Stomach (tissue), 9 donors: ENCODE results near the gene ALKBH7. TPM values are rescaled to one million over a fixed set of nuclear protein-coding genes. Genes with fewer than 3 reads are reported as not detected.
"Not testable (repeated sequence)": the region's sequence is repeated elsewhere in the genome, so short reads cannot be mapped to it uniquely, and the experiment has no call there.

Experiments
- DNase-seq, 2 donors: peaks; one replicate each; pipeline versions ENCODE4 v3.0.0 to v3.0.0-alpha.2; 2013 to 2019
- H3K27ac ChIP-seq, 5 donors: fragments of 200-600 bp in 4 of 5; sonication (generic) in 4 of 5; one replicate each; pipeline ENCODE4 v1.5.1; 2013 to 2019; ENCODE audit warnings: mild to moderate bottlenecking in 1 of 5, moderate library complexity in 1 of 5
- H3K27me3 ChIP-seq, 3 donors: fragments of 200-600 bp; sonication (generic); one replicate each; pipeline ENCODE4 v1.5.1; 2017 to 2019; ENCODE audit warnings: mixed run types in 1 of 3
- H3K36me3 ChIP-seq, 4 donors: fragments of 200-600 bp; sonication (generic); 1 replicate in 3 of 4; 2 replicates in 1 of 4; pipeline ENCODE4 v1.5.1; 2016 to 2019
- H3K4me1 ChIP-seq, 4 donors: fragments of 200-600 bp; sonication (generic); one replicate each; pipeline ENCODE4 v1.5.1; 2016 to 2019
- H3K4me3 ChIP-seq, 4 donors: fragments of 200-600 bp; sonication (generic) in 3 of 4; one replicate each; pipeline ENCODE4 v1.5.1; 2016 to 2019; ENCODE audit warnings: mild to moderate bottlenecking in 1 of 4
- H3K9me3 ChIP-seq, 4 donors: fragments of 200-600 bp; sonication (generic); one replicate each; pipeline ENCODE4 v1.5.1; 2016 to 2019
- CTCF ChIP-seq, 7 experiments: fragments of 450-650 bp in 4 of 7; fragments of 200-600 bp in 3 of 7; sonication (generic) in 3 of 7; IDR thresholded peaks; one replicate each; pipeline ENCODE4 v1.5.1; 2016 to 2019; ENCODE audit warnings: antibody characterized with exemption in 7 of 7, control low read depth in 2 of 7, mild to moderate bottlenecking in 1 of 7
- EP300 ChIP-seq: sonication (generic); formaldehyde crosslinking; IDR thresholded peaks from one replicate; pipeline ENCODE4 v1.6.1; 2017; ENCODE audit warnings: antibody characterized with exemption
- POLR2A ChIP-seq, 4 donors: fragments of 450-650 bp; IDR thresholded peaks; one replicate each; pipeline ENCODE4 v1.6.1; 2016; ENCODE audit warnings: antibody characterized with exemption in 4 of 4, control low read depth in 2 of 4, mild to moderate bottlenecking in 1 of 4, moderate library complexity in 1 of 4
- POLR2AphosphoS5 ChIP-seq, 3 donors: sonication (generic); formaldehyde crosslinking; IDR thresholded peaks; one replicate each; pipeline ENCODE4 v1.6.1; 2016; ENCODE audit warnings: antibody characterized with exemption in 3 of 3
- WGBS, 5 donors: extraction: QIAGEN DNeasy Blood & Tissue Kit in 3 of 5; methylation state at CpG; one replicate each; pipeline versions ENCODE4 v1.1.5 to v1.1.7; 2013 to 2018; 5-methylcytosine and 5-hydroxymethylcytosine counted together
- intact Hi-C: fragments of 100-400 bp; cut with DNase I; formaldehyde crosslinking; loops from one replicate; pipeline ENCODE4 v1.15.1; 2023; ENCODE audit warnings: low total_unique reads
- polyA plus RNA-seq, 3 donors: library from polyadenylated mRNA; stranded (reverse); fragments of 200-250 nt; gene quantifications; one replicate each; pipeline ENCODE4 v1.2.3, GENCODE V29; 2013
- total RNA-seq, 5 donors: library from RNA; depleted of rRNA; stranded (reverse); fragments of >200 nt; gene quantifications; one replicate each; pipeline versions ENCODE4 v1.1.0 to v1.2.3, GENCODE V29; 2014 to 2016
- donor health status: healthy with polysubstance abuse.
- donor health status: Bipolar disorder and iron deficiency.
- donor health status: healthy.

ALKBH7 gene
- total and polyA plus RNA-seq, 8 donors = 5.3 to 138 (median 64.3) TPM

GRCh38 chr19:6350688-6351087 is 21.9 kb upstream of the ALKBH7 start:
- Histone ChIP-seq H3K4me3 (no peak overlapping the region), H3K36me3 (no peaks in the 10 kb centered on the region), H3K27me3 (no peaks in the 10 kb centered on the region), H3K27ac (no peak overlapping the region), H3K9me3 (peaks cover 0 to 4% (median 0%) of the 10 kb centered on the region in 4 donors), H3K4me1 (no peaks in the 10 kb centered on the region)
- no peak for TF ChIP-seq EP300
- no peak for TF ChIP-seq POLR2AphosphoS5 (IDR thresholded peaks at IDR 0.05)
- TF ChIP-seq POLR2A (IDR thresholded peaks at IDR 0.05) = no peak
- no peak for TF ChIP-seq CTCF (IDR thresholded peaks at IDR 0.05)
- no peak for DNase-seq
- WGBS, 5 donors = 30 to 60% (median 57%) methylated on average over 2 of the region's 2 CpGs
- intact Hi-C loops = no loop called here

- Histone ChIP-seq H3K27ac (no peak overlapping the region), H3K4me1 (no peaks in the 10 kb centered on the region), H3K36me3 (no peaks in the 10 kb centered on the region), H3K27me3 (no peaks in the 10 kb centered on the region), H3K4me3 (no peak overlapping the region), H3K9me3 (peaks cover 0 to 4% (median 0%) of the 10 kb centered on the region in 4 donors)
- 77 to 88% (median 86%) methylated on average over 2 of the region's 2 CpGs for WGBS, 5 donors
- TF ChIP-seq CTCF (IDR thresholded peaks at IDR 0.05) = no peak
- TF ChIP-seq POLR2AphosphoS5 (IDR thresholded peaks at IDR 0.05) = no peak
- TF ChIP-seq EP300 = no peak
- no peak for TF ChIP-seq POLR2A (IDR thresholded peaks at IDR 0.05)
- intact Hi-C loops = no loop called here
- DNase-seq = no peak
These were observed 20.0 kb upstream of the ALKBH7 start for GRCh38 chr19:6352381-6353165.

GRCh38 chr19:6354098-6354674 is 18.4 kb upstream of the ALKBH7 start:
- peak in 1 of 2 donors; percentile 37 for DNase-seq
- Histone ChIP-seq H3K27ac (no peak overlapping the region), H3K9me3 (peaks cover 0 to 4% (median 0%) of the 10 kb centered on the region in 4 donors), H3K4me3 (no peak overlapping the region), H3K4me1 (peaks cover 0 to 4% (median 0%) of the 10 kb centered on the region in 4 donors), H3K27me3 (no peaks in the 10 kb centered on the region), H3K36me3 (no peaks in the 10 kb centered on the region)
- intact Hi-C loops = no loop called here
- WGBS, 5 donors = 55 to 62% (median 60%) methylated on average over 4 of the region's 4 CpGs
- TF ChIP-seq POLR2AphosphoS5 (IDR thresholded peaks at IDR 0.05) (no peak), CTCF (IDR thresholded peaks at IDR 0.05) (peak in 2 of 7 experiments; percentile 39 to 40)

GRCh38 chr19:6355321-6356040 is 17.1 kb upstream of the ALKBH7 start:
- H3K27ac ChIP-seq, H3K36me3 ChIP-seq, intact Hi-C loops, H3K9me3 ChIP-seq, H3K27me3 ChIP-seq, H3K4me1 ChIP-seq, H3K4me3 ChIP-seq, DNase-seq: not testable (repeated sequence)
- 93 to 95% (median 94%) methylated on average over 3 to 33 of the region's 46 CpGs for WGBS, 5 donors
